AG09309 (cell line): Measurements from ENCODE around the gene BAIAP2.

ENCODE experiments used
- DNase-seq: peaks from one replicate; pipeline ENCODE4 v3.0.0-alpha.2; 2010; ENCODE audit warnings: low read depth
- H3K4me3 ChIP-seq: 2 replicates; pipeline ENCODE4 v1.5.1; 2011; ENCODE audit warnings: mild to moderate bottlenecking, low read depth, low read length, moderate library complexity; ENCODE audit not compliant: control insufficient read depth
- TF ChIP-seq, protein P1 (sequence below): IDR thresholded peaks from 2 replicates; pipeline ENCODE4 v1.5.1; 2011; ENCODE audit warnings: mild to moderate bottlenecking, low read depth, low read length, inconsistent platforms; ENCODE audit not compliant: insufficient read depth, control insufficient read depth; ENCODE audit errors: missing control alignments

BAIAP2 gene

DNA sequence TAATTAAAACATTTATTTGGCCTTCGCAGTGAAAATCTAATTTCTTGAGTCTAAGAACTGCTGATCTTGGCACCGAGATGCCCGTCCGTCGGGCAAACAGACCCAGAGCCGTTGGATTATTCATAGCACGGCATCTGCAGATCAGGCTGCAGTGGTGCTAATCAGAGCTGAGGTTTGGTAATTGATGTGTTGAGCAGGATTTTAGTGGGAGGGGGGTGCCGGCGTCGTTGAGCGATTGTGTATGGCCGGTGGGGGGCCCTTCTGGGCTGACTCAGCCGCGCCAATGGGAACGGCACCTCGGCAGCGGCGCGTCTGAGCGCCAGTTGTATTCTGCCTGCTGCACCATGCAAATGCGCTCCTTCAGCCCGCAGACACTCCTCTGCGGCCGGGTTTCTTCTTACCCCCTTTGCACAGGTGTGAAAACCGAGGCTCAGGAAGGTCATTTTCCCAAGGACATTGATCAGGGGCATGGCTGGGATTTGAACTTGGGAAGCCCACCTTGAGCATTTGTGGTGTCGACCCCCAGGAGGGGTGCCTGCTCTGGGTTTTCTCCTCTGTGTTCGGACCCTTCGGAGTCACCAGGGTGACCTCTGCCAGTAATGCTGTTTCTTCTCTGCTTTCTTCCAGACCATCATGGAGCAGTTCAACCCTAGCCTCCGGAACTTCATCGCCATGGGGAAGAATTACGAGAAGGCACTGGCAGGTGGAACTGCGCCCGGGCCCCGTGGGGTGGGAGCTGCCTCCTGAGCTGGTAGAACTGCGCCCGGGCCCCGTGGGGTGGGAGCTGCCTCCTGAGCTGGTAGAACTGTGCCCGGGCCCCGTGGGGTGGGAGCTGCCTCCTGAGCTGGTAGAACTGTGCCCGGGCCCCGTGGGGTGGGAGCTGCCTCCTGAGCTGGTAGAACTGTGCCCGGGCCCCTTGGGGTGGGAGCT is 18.4 kb downstream of the BAIAP2 start:
- DNase-seq, result no peak
- no peak overlapping the region for H3K4me3 ChIP-seq
- TF ChIP-seq, protein P1, sequence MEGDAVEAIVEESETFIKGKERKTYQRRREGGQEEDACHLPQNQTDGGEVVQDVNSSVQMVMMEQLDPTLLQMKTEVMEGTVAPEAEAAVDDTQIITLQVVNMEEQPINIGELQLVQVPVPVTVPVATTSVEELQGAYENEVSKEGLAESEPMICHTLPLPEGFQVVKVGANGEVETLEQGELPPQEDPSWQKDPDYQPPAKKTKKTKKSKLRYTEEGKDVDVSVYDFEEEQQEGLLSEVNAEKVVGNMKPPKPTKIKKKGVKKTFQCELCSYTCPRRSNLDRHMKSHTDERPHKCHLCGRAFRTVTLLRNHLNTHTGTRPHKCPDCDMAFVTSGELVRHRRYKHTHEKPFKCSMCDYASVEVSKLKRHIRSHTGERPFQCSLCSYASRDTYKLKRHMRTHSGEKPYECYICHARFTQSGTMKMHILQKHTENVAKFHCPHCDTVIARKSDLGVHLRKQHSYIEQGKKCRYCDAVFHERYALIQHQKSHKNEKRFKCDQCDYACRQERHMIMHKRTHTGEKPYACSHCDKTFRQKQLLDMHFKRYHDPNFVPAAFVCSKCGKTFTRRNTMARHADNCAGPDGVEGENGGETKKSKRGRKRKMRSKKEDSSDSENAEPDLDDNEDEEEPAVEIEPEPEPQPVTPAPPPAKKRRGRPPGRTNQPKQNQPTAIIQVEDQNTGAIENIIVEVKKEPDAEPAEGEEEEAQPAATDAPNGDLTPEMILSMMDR, result no peak

DNA sequence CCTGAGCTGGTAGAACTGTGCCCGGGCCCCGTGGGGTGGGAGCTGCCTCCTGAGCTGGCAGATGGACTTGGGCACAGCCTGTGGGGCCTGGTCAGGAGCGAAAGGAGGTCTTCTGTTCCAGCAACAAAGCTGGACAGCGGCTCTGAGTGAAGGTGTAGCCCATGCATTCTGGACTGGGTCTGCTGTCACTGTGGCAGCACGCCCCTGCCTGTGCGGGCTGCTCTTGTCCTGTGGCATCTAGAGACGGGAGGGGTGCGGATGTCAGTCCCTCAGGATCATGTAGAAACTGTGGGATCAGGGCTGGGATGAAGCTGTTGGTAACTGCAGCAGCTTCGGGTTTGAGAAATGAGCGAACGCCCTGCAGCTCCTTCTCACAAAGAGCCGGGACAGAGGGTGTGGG is 19.4 kb downstream of the BAIAP2 start:
- TF ChIP-seq, protein P1, result no peak
- no peak for DNase-seq
- H3K4me3 ChIP-seq, result no peak overlapping the region

DNA sequence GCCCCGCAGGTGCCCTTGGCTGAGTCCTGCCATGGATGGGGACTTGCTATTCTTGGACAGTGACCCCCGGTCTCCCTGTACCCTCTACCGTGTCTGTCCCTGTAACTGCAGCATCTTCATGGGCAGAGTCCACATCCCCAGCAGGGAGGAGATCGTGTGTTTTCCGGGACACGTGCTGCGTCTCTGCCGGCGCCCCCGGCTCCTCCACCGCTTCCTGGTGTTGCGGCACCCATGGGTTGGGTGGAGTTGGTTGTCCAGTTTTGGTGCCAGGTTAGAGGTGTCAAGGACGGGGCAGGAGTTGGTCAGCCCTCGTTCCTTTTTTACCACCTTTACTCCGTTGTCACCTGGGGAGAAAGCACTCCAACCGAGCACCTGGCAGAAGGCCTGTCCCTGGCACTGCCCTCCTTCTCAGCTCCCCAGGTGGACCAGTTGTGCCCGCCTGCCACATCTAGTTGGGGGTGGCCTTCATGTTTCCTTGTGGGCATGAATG is 20.0 kb downstream of the BAIAP2 start:
- TF ChIP-seq, protein P1, result no peak
- no peak overlapping the region for H3K4me3 ChIP-seq
- DNase-seq, result no peak

DNA sequence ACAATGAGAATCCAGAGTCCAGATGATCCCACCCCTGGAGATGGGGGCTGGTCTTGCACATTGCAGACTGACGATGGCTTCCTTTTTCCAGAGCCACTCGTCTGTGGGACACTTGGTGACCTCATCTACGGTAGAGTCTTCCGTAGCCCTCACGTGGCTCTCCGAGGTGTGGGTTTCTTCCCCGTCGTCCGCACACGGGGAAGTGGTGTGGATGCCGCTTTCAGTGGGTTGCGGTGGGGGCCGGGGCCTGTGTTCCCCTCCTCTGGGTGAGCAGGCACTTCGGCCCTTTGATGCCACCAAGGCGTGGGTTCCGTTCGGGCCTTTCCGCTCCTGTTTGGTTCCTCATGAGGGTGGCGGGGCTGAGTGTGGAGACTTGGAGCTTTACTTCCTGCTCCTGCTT is 21.4 kb downstream of the BAIAP2 start:
- TF ChIP-seq, protein P1, result no peak
- H3K4me3 ChIP-seq, result no peak overlapping the region
- no peak for DNase-seq

DNA sequence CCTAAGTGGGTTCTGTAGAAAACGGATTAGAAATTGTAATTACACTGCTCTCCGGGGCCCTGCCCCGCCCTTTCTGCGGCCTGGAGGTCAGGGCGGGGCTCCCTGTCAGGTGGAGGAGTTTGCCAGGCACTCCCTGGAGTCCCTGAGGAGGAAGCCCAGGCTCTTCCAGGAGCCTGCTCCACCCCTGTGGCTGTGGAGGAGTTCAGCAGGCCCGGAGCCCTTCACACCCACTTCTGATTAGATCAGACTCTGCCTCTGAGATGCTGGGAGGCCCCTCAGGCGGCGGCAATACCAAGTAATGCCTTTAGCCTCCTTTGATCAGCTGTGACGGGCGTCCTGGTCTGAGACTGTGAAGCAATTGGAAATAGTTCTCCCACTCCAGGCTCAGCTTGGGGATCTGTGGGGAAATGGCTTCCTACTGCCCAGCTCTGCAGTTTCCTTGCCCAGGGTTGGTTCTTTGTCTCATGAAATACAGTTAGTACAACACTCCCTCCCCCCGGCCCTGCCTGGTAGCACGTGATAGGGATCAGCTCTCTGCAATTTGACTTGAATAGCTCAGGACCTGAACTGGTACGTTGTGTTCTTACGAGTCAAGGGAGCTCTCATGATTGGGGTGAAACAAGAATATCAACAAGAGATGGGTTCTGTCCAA is 22.3 kb downstream of the BAIAP2 start:
- DNase-seq, result no peak
- TF ChIP-seq, protein P1, result no peak
- H3K4me3 ChIP-seq, result no peak overlapping the region

DNA sequence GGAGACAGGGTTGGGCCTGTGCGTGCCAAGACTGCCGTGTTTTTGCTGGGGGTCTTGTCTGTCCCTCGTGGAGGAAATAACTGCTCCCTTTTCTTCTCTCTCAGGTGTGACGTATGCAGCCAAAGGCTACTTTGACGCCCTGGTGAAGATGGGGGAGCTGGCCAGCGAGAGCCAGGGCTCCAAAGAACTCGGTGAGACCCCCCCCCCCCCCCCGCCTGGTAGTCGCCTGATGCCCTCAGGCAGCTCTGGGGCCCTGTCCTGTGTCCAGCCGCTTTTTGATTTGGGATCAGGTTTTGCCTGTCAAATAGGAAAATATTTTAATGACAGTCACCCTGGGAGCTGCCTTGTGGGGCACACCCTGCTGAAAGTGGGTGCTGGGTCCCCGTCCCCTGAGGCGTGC is 22.8 kb downstream of the BAIAP2 start:
- H3K4me3 ChIP-seq, result no peak overlapping the region
- DNase-seq, result no peak
- TF ChIP-seq, protein P1, result no peak
